ENCODE data around the gene SUMO3.

Gene SUMO3

GRCh38 chr21:44792702-44793591 is 24.9 kb downstream of the SUMO3 start:
- Histone ChIP-seq H3K4me3 (ENCODE audit: insufficient read depth, low read depth, low read length) (no peak overlapping the region), H3K36me3 (ENCODE audit: control insufficient read depth, insufficient read depth, low read length) (peaks cover 9% of the 10 kb centered on the region), H3K27ac (ENCODE audit: insufficient read depth, low read depth, low read length, poor library complexity, severe bottlenecking) (no peak overlapping the region), H3K4me1 (ENCODE audit: control insufficient read depth, insufficient read depth, low read length) (peaks cover 2% of the 10 kb centered on the region), H3K27me3 (ENCODE audit: control insufficient read depth, insufficient read depth, low read length, poor library complexity, severe bottlenecking) (no peaks in the 10 kb centered on the region), H3K9me3 (ENCODE audit: control insufficient read depth, low read length) (no peaks in the 10 kb centered on the region)
- WGBS, 2 experiments: 43 to 46% methylated on average over 10 of the region's 10 CpGs

GRCh38 chr21:44791993-44792392 is 25.9 kb downstream of the SUMO3 start:
- H3K27me3 ChIP-seq (ENCODE audit: control insufficient read depth, insufficient read depth, low read length, poor library complexity, severe bottlenecking): no peaks in the 10 kb centered on the region
- H3K4me3 ChIP-seq (ENCODE audit: insufficient read depth, low read depth, low read length): no peak overlapping the region
- 96 to 97% methylated on average over 5 of the region's 5 CpGs for WGBS, 2 experiments
- no peak overlapping the region for H3K27ac ChIP-seq (ENCODE audit: insufficient read depth, low read depth, low read length, poor library complexity, severe bottlenecking)
- H3K4me1 ChIP-seq (ENCODE audit: control insufficient read depth, insufficient read depth, low read length): peaks cover 2% of the 10 kb centered on the region
- peaks cover 6% of the 10 kb centered on the region for H3K36me3 ChIP-seq (ENCODE audit: control insufficient read depth, insufficient read depth, low read length)
- H3K9me3 ChIP-seq (ENCODE audit: control insufficient read depth, low read length): no peaks in the 10 kb centered on the region

DNA sequence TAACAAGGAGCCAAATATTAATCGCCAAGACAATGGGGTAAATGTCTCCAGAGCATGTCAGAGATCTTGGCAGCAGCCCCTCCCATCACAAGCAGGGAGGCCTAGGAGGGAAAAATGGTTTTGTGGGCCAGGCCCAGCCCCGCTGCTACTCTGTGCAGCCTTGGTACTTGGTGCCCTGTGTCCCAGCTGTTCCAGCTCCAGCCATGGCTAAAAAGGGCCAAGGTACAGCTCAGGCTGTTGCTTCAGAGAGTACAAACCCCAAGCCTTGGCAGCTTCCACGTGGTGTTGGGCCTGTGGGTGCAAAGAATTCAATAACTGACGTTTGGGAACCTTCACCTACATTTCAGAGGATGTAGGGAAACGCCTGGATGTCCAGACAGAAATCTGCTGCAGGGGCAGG is 26.6 kb downstream of the SUMO3 start:
- 94% methylated on average over 5 of the region's 5 CpGs for WGBS, 2 experiments
- no peak overlapping the region for H3K4me3 ChIP-seq (ENCODE audit: insufficient read depth, low read depth, low read length)
- H3K4me1 ChIP-seq (ENCODE audit: control insufficient read depth, insufficient read depth, low read length): peaks cover 2% of the 10 kb centered on the region
- peaks cover 6% of the 10 kb centered on the region for H3K36me3 ChIP-seq (ENCODE audit: control insufficient read depth, insufficient read depth, low read length)
- H3K27ac ChIP-seq (ENCODE audit: insufficient read depth, low read depth, low read length, poor library complexity, severe bottlenecking): no peak overlapping the region
- no peaks in the 10 kb centered on the region for H3K9me3 ChIP-seq (ENCODE audit: control insufficient read depth, low read length)
- no peaks in the 10 kb centered on the region for H3K27me3 ChIP-seq (ENCODE audit: control insufficient read depth, insufficient read depth, low read length, poor library complexity, severe bottlenecking)

DNA sequence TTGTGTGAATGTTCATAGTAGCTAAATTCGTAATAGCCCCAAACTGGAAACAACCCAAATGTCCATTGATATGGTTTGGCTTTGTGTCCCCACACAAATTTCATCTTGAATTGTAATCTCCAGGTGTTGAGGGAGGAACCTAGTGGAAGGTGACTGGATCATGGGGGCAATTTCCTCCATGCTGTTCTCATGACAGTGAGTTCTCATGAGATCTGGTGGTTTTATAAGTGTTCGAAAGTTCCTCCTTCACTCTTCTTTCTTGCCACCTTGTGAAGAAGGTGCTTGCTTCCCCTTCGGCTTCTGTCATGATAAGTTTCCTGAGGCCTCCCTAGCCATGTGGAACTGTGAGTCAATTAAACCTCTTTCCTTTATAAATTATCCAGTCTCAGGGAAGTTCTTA is 27.5 kb downstream of the SUMO3 start:
- H3K27ac ChIP-seq (ENCODE audit: insufficient read depth, low read depth, low read length, poor library complexity, severe bottlenecking): no peak overlapping the region
- peaks cover 6% of the 10 kb centered on the region for H3K36me3 ChIP-seq (ENCODE audit: control insufficient read depth, insufficient read depth, low read length)
- WGBS, 2 experiments: 100% methylated on average over 3 of the region's 3 CpGs
- no peaks in the 10 kb centered on the region for H3K9me3 ChIP-seq (ENCODE audit: control insufficient read depth, low read length)
- no peaks in the 10 kb centered on the region for H3K27me3 ChIP-seq (ENCODE audit: control insufficient read depth, insufficient read depth, low read length, poor library complexity, severe bottlenecking)
- peaks cover 2% of the 10 kb centered on the region for H3K4me1 ChIP-seq (ENCODE audit: control insufficient read depth, insufficient read depth, low read length)
- no peak overlapping the region for H3K4me3 ChIP-seq (ENCODE audit: insufficient read depth, low read depth, low read length)

GRCh38 chr21:44789880-44790279 is 28.0 kb downstream of the SUMO3 start:
- no peak overlapping the region for H3K27ac ChIP-seq (ENCODE audit: insufficient read depth, low read depth, low read length, poor library complexity, severe bottlenecking)
- WGBS, 2 experiments: 86 to 94% methylated on average over 1 of the region's 1 CpG
- H3K36me3 ChIP-seq (ENCODE audit: control insufficient read depth, insufficient read depth, low read length): peaks cover 6% of the 10 kb centered on the region

DNA sequence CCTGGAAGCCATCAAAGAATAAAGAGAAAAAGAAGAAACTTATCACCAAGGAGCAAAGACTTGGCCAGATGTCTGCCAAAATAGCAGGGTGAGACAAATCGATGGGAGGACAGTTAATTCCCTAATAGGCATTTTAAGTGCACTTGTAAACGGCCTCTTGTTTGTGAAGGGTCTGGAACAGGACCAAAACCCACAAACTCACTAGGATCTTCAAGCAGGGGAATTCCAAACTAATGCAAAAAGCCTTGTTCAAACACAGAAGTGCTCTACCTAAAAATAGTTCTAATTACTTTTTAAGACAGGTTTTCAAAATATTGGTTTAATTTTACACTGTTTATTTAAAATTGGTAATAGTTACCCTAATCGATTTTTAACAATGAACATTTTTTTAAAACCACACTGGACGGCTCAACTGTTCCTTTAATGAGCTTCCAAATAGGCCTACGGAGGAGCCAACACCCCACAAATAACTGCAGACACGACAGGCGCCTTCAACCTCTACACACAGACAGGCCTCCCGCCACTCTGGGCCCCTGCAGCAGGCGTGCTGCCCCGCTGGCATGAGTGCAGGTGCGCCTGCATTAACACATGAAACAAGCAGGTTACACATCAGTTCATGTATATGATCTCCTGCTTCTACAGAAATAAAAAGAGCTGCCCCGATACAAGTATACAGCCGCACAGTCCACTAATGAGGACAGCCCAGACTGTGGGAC is 32.1 kb downstream of the SUMO3 start:
- Histone ChIP-seq H3K27ac (ENCODE audit: insufficient read depth, low read depth, low read length, poor library complexity, severe bottlenecking) (no peak overlapping the region), H3K27me3 (ENCODE audit: control insufficient read depth, insufficient read depth, low read length, poor library complexity, severe bottlenecking) (no peaks in the 10 kb centered on the region), H3K9me3 (ENCODE audit: control insufficient read depth, low read length) (no peaks in the 10 kb centered on the region), H3K36me3 (ENCODE audit: control insufficient read depth, insufficient read depth, low read length) (peaks cover 19% of the 10 kb centered on the region), H3K4me1 (ENCODE audit: control insufficient read depth, insufficient read depth, low read length) (no peaks in the 10 kb centered on the region), H3K4me3 (ENCODE audit: insufficient read depth, low read depth, low read length) (no peak overlapping the region)
- 93 to 94% methylated on average over 13 of the region's 13 CpGs for WGBS, 2 experiments

More at GRCh38 chr21:44789880-44790279, 28.0 kb downstream of the SUMO3 start:
- Histone ChIP-seq H3K9me3 (ENCODE audit: control insufficient read depth, low read length) (no peaks in the 10 kb centered on the region), H3K4me3 (ENCODE audit: insufficient read depth, low read depth, low read length) (no peak overlapping the region), H3K4me1 (ENCODE audit: control insufficient read depth, insufficient read depth, low read length) (peaks cover 2% of the 10 kb centered on the region), H3K27me3 (ENCODE audit: control insufficient read depth, insufficient read depth, low read length, poor library complexity, severe bottlenecking) (no peaks in the 10 kb centered on the region)

- WGBS, 2 experiments: 97% methylated on average over 6 of the region's 6 CpGs
- no peaks in the 10 kb centered on the region for H3K4me1 ChIP-seq (ENCODE audit: control insufficient read depth, insufficient read depth, low read length)
- no peak overlapping the region for H3K27ac ChIP-seq (ENCODE audit: insufficient read depth, low read depth, low read length, poor library complexity, severe bottlenecking)
- H3K27me3 ChIP-seq (ENCODE audit: control insufficient read depth, insufficient read depth, low read length, poor library complexity, severe bottlenecking): no peaks in the 10 kb centered on the region
- no peak overlapping the region for H3K4me3 ChIP-seq (ENCODE audit: insufficient read depth, low read depth, low read length)
- H3K36me3 ChIP-seq (ENCODE audit: control insufficient read depth, insufficient read depth, low read length): peaks cover 19% of the 10 kb centered on the region
- H3K9me3 ChIP-seq (ENCODE audit: control insufficient read depth, low read length): no peaks in the 10 kb centered on the region
Measured at GRCh38 chr21:44784810-44785209, 33.1 kb downstream of the SUMO3 start.

DNA sequence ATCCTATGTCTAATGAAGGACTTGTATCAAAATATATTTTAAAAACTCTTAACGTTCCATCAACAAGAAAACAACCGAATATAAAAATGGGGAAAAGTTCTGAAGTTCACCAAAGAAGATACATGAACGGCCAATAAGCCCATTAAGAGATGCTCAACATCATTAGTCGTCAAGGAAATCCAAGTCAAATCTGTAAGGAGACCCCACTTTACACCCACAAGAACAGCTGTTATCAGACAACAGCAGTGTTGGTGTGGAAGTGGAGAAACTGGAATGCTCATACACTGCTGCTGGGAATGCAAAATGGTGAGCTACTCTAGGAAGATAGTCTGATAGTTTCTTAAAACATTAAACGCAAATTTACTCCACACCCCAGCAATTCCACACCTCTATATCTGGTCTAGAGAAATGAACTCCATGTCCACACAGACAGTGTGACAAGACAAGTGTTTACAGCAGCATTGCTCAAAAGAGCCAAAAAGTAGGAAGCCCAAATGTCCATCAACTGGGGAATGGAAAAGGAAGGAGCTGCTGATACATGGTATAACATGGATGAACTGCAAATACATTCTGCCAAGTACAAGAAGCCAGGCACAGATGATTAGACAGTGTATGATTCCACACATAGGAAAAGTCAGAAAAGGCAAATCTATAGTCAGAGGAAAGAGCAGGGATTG is 34.7 kb downstream of the SUMO3 start:
- Histone ChIP-seq H3K36me3 (ENCODE audit: control insufficient read depth, insufficient read depth, low read length) (peaks cover 19% of the 10 kb centered on the region), H3K27ac (ENCODE audit: insufficient read depth, low read depth, low read length, poor library complexity, severe bottlenecking) (no peak overlapping the region), H3K9me3 (ENCODE audit: control insufficient read depth, low read length) (no peaks in the 10 kb centered on the region), H3K4me3 (ENCODE audit: insufficient read depth, low read depth, low read length) (no peak overlapping the region), H3K27me3 (ENCODE audit: control insufficient read depth, insufficient read depth, low read length, poor library complexity, severe bottlenecking) (no peaks in the 10 kb centered on the region), H3K4me1 (ENCODE audit: control insufficient read depth, insufficient read depth, low read length) (no peaks in the 10 kb centered on the region)
- 87 to 92% methylated on average over 5 of the region's 5 CpGs for WGBS, 2 experiments

- Histone ChIP-seq H3K36me3 (ENCODE audit: control insufficient read depth, insufficient read depth, low read length) (peaks cover 19% of the 10 kb centered on the region), H3K27ac (ENCODE audit: insufficient read depth, low read depth, low read length, poor library complexity, severe bottlenecking) (no peak overlapping the region)
Measured at GRCh38 chr21:44780767-44781459, 36.9 kb downstream of the SUMO3 start.

More at GRCh38 chr21:44780767-44781459, 36.9 kb downstream of the SUMO3 start:
- WGBS, 2 experiments: 94 to 97% methylated on average over 16 of the region's 16 CpGs
- Histone ChIP-seq H3K4me1 (ENCODE audit: control insufficient read depth, insufficient read depth, low read length) (no peaks in the 10 kb centered on the region), H3K9me3 (ENCODE audit: control insufficient read depth, low read length) (no peaks in the 10 kb centered on the region), H3K4me3 (ENCODE audit: insufficient read depth, low read depth, low read length) (no peak overlapping the region), H3K27me3 (ENCODE audit: control insufficient read depth, insufficient read depth, low read length, poor library complexity, severe bottlenecking) (no peaks in the 10 kb centered on the region)
